ENCODE results near the gene CYB561A3.

The CYB561A3 gene

DNA sequence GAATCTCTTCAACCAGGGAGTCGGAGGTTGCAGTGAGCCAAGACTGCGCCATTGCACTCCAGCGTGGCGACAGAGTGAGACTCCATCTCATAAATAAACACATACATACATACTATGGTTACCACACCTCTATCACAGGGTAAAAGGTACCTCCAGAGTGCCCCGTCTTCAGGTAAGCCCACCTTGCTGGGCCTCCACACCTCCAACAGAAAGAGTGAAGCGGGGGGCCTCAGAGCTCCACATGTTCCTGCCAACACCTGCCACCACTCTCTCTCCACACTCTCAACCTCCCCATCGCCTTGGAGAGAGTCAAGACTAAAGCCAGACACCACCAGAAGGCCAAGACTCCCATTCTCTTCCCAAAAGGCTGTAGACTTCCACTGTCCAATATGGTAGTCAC is 56.3 kb downstream of the CYB561A3 start:
- TF ChIP-seq, protein P1, sequence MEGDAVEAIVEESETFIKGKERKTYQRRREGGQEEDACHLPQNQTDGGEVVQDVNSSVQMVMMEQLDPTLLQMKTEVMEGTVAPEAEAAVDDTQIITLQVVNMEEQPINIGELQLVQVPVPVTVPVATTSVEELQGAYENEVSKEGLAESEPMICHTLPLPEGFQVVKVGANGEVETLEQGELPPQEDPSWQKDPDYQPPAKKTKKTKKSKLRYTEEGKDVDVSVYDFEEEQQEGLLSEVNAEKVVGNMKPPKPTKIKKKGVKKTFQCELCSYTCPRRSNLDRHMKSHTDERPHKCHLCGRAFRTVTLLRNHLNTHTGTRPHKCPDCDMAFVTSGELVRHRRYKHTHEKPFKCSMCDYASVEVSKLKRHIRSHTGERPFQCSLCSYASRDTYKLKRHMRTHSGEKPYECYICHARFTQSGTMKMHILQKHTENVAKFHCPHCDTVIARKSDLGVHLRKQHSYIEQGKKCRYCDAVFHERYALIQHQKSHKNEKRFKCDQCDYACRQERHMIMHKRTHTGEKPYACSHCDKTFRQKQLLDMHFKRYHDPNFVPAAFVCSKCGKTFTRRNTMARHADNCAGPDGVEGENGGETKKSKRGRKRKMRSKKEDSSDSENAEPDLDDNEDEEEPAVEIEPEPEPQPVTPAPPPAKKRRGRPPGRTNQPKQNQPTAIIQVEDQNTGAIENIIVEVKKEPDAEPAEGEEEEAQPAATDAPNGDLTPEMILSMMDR (conservative IDR thresholded peaks at IDR 0.05; ENCODE audit: low read depth, low read length) = no peak
- DNase-seq (ENCODE audit: low read depth) = no peak
- H3K4me3 ChIP-seq (ENCODE audit: low read length) = no peak overlapping the region

DNA sequence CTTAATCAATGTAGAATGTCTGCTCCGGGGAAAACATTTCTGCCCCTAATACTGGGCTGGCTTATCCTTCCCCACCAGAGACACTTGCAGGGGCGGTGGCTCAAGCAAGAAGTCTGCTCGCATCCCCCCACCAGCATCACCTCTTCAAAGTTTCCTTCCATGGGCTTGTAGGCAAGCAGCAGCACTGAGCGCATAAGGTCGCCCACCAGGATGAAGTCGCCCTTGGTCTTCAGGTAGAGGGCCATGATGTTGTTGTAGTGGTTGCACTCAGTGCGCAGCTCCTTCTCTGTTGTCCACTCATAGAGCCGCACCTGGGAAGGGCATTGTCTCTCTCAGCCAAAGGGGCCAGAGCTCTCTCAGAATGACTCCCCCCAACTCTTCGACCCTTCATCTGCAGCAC is 58.0 kb downstream of the CYB561A3 start:
- no peak overlapping the region for H3K4me3 ChIP-seq (ENCODE audit: low read length)
- no peak for DNase-seq (ENCODE audit: low read depth)
- TF ChIP-seq, protein P1 (conservative IDR thresholded peaks at IDR 0.05; ENCODE audit: low read depth, low read length) = no peak

DNA sequence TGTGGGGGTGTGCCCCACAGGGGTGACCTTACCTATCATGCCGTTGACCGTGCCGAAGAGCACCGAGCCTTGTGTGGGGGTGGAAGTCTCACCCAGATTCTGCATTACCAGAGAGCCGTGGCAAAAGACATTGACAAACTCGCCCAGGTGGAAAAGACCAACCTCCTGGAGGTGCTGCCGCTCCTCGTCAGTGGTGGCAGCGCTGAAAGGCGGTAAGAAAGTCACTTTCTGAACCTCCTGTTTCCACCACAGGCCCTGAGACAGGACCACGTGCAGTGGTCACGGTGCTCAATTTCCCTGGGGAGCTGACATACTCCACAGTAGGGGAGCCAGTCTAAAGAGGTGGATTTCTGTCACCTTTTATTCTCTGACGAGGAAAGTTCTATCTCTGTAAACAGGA is 59.1 kb downstream of the CYB561A3 start:
- TF ChIP-seq, protein P1 (conservative IDR thresholded peaks at IDR 0.05; ENCODE audit: low read depth, low read length) = no peak
- DNase-seq (ENCODE audit: low read depth) = no peak
- H3K4me3 ChIP-seq (ENCODE audit: low read length) = no peak overlapping the region
